Chondrocyte (in vitro differentiated cells): ENCODE measurements around the gene CALHM2. TPM values are rescaled to one million over a fixed set of nuclear protein-coding genes. Genes with fewer than 3 reads are reported as not detected.
"Not testable (repeated sequence)": the region's sequence is repeated elsewhere in the genome, so short reads cannot be mapped to it uniquely, and the experiment has no call there.

ENCODE experiments used
- DNase-seq: peaks from one replicate; pipeline ENCODE4 v3.0.0; 2021; ENCODE audit warnings: mixed read lengths, low spot score
- H3K27ac Mint-ChIP-seq: one replicate; pipeline ENCODE4 v1.8.0; 2021; ENCODE audit warnings: mild to moderate bottlenecking, moderate library complexity, mixed read lengths; ENCODE audit not compliant: unreplicated experiment
- H3K27me3 Mint-ChIP-seq: 2 replicates; pipeline ENCODE4 v1.8.0; 2021; ENCODE audit warnings: low read depth, mixed read lengths
- H3K36me3 Mint-ChIP-seq: 2 replicates; pipeline ENCODE4 v1.8.0; 2021; ENCODE audit warnings: low read depth, mixed read lengths
- H3K4me1 Mint-ChIP-seq: 2 replicates; pipeline ENCODE4 v1.8.0; 2021; ENCODE audit warnings: low read depth, mild to moderate bottlenecking, mixed read lengths
- H3K4me3 Mint-ChIP-seq: one replicate; pipeline ENCODE4 v1.8.0; 2021; ENCODE audit warnings: mild to moderate bottlenecking, moderate library complexity, mixed read lengths; ENCODE audit not compliant: unreplicated experiment
- H3K9me3 Mint-ChIP-seq: 2 replicates; pipeline ENCODE4 v1.8.0; 2021; ENCODE audit warnings: low read depth, mixed read lengths
- CTCF ChIP-seq: fragments of 200-600 bp; sonication (generic); IDR thresholded peaks from 2 replicates; pipeline ENCODE4 v1.5.0; 2021; ENCODE audit warnings: antibody characterized with exemption, mild to moderate bottlenecking, moderate library complexity
- total RNA-seq: library from RNA; stranded (reverse); gene quantifications from 3 replicates; pipeline ENCODE4 v1.2.1, GENCODE V29; 2021

CALHM2 gene
- total RNA-seq, 1 donor from 2014 or later: 9.9 TPM

- not testable (repeated sequence) for H3K27ac Mint-ChIP-seq, H3K27me3 Mint-ChIP-seq, H3K4me1 Mint-ChIP-seq, H3K4me3 Mint-ChIP-seq, H3K9me3 Mint-ChIP-seq, DNase-seq
- peaks cover 43% of the 10 kb centered on the region for H3K36me3 Mint-ChIP-seq
- TF ChIP-seq CTCF: peak; percentile 21
Measured at GRCh38 chr10:103417148-103417469, 35.1 kb downstream of the CALHM2 start.

- H3K27ac Mint-ChIP-seq: no peak overlapping the region
- no peaks in the 10 kb centered on the region for H3K4me1 Mint-ChIP-seq
- no peak for DNase-seq
Measured at GRCh38 chr10:103416436-103417147, 35.6 kb downstream of the CALHM2 start.

DNA sequence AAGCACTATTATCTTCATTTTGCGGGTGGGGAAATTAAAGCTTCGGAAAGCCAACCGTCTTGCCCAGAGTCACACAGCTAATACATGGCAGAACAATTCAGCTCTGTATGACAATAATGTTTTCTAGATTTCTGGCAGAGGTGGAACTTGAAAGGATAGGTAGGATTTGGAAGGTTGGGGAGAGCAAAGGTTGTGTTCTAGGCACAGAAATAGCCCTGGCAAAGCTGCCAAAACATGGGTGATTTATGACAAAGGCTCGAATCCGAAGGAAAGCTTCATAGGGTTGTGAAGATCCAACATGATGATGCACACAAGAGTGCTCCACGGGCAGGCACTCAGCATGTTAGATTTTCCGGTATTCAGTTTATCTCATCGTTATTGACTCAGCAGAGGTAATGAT lies 36.6 kb downstream of the CALHM2 start:
- Mint-ChIP-seq H3K9me3 (no peaks in the 10 kb centered on the region), H3K27me3 (no peaks in the 10 kb centered on the region), H3K27ac (no peak overlapping the region), H3K4me1 (no peaks in the 10 kb centered on the region), H3K4me3 (no peak overlapping the region), H3K36me3 (peaks cover 41% of the 10 kb centered on the region)
- no peak for TF ChIP-seq CTCF
- DNase-seq: no peak

More at GRCh38 chr10:103416436-103417147, 35.6 kb downstream of the CALHM2 start:
- no peaks in the 10 kb centered on the region for H3K9me3 Mint-ChIP-seq
- TF ChIP-seq CTCF: peak; percentile 88
- H3K36me3 Mint-ChIP-seq: peaks cover 43% of the 10 kb centered on the region
- H3K27me3 Mint-ChIP-seq: no peaks in the 10 kb centered on the region
- H3K4me3 Mint-ChIP-seq: no peak overlapping the region

- no peak overlapping the region for H3K4me3 Mint-ChIP-seq
- no peak for TF ChIP-seq CTCF
- DNase-seq: no peak
- peaks cover 38% of the 10 kb centered on the region for H3K36me3 Mint-ChIP-seq
- no peak overlapping the region for H3K27ac Mint-ChIP-seq
- no peaks in the 10 kb centered on the region for H3K9me3 Mint-ChIP-seq
- H3K27me3 Mint-ChIP-seq: no peaks in the 10 kb centered on the region
- H3K4me1 Mint-ChIP-seq: no peaks in the 10 kb centered on the region
Measured at GRCh38 chr10:103413564-103413963, 38.6 kb downstream of the CALHM2 start.

DNA sequence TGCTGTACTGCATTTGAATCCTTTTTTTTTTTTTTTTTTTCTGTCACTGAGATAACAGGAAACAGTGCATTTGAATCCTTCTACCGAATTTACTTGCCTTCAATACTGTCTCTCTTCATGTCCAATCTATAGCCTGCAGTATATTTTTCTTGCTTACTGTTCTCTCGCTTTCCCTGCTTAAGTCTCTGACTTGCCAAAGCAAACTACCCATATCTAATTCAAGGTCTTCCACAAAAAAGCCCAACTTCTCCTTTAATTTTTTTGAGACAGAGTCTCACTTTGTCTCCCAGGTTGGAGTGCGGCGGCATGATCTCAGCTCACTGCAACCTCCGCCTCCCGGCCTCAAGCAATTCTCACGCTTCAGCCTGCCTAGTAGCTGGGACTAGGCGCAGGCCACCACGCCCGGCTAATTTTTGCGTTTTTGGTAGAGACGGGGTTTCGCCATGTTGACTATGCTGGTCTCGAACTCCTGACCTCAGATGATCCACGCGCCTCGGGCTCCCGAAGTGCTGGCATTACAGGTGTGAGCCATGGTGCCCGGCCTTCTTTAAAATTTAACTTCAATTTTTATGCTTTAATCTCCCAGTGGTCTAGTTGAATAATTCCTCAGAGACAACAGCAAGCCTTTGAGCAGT lies 54.9 kb downstream of the CALHM2 start:
- no peak for DNase-seq
- TF ChIP-seq CTCF: no peak
- Mint-ChIP-seq H3K9me3 (no peaks in the 10 kb centered on the region), H3K36me3 (peaks cover 12% of the 10 kb centered on the region), H3K4me3 (peak overlapping the region; percentile 91), H3K27ac (peak overlapping the region; percentile 91), H3K4me1 (peaks cover 47% of the 10 kb centered on the region), H3K27me3 (no peaks in the 10 kb centered on the region)
